ENCODE results near the gene TBX21.

The TBX21 gene, protein sequence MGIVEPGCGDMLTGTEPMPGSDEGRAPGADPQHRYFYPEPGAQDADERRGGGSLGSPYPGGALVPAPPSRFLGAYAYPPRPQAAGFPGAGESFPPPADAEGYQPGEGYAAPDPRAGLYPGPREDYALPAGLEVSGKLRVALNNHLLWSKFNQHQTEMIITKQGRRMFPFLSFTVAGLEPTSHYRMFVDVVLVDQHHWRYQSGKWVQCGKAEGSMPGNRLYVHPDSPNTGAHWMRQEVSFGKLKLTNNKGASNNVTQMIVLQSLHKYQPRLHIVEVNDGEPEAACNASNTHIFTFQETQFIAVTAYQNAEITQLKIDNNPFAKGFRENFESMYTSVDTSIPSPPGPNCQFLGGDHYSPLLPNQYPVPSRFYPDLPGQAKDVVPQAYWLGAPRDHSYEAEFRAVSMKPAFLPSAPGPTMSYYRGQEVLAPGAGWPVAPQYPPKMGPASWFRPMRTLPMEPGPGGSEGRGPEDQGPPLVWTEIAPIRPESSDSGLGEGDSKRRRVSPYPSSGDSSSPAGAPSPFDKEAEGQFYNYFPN

DNA sequence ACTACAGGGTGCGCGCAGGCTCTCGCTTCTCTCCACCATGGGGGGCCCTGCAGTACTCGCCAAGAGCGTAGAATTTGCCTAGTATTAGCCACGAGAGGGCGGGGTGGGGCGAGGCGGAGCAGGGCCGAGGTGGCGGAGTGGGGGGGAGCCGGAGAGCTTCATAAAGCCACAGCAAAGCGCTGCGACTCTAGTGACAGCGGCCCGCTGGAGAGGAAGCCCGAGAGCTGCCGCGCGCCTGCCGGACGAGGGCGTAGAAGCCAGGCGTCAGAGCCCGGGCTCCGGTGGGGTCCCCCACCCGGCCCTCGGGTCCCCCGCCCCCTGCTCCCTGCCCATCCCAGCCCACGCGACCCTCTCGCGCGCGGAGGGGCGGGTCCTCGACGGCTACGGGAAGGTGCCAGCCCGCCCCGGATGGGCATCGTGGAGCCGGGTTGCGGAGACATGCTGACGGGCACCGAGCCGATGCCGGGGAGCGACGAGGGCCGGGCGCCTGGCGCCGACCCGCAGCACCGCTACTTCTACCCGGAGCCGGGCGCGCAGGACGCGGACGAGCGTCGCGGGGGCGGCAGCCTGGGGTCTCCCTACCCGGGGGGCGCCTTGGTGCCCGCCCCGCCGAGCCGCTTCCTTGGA, at the start of gene TBX21:
Gene TBX21, plus strand, starts transcription at position 190 of the 627 bp plus-strand sequence. Its CDS starts 219 bp downstream, at position 409.
- DNase-seq, result no peak

DNA sequence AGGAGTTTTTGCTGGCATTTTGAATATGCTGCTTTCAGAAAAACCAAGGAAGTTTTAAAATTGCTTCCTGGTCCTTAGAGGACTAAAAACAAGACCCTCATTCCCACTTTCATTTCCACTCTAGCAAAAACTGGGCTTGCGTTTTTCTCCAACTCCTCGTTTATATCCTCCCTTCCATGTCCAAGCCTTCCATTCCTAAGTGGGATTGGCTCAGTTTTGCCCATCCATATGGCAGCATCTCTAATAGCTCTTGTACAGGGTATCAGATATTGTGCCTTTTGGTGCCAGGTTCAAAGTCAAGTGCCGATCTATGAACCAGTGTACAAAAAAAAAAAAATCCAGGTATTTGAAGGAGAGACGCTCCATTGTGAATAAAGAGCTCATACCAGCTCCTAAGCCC, 49.0 kb upstream of the TBX21 start:
- no peak for DNase-seq

DNA sequence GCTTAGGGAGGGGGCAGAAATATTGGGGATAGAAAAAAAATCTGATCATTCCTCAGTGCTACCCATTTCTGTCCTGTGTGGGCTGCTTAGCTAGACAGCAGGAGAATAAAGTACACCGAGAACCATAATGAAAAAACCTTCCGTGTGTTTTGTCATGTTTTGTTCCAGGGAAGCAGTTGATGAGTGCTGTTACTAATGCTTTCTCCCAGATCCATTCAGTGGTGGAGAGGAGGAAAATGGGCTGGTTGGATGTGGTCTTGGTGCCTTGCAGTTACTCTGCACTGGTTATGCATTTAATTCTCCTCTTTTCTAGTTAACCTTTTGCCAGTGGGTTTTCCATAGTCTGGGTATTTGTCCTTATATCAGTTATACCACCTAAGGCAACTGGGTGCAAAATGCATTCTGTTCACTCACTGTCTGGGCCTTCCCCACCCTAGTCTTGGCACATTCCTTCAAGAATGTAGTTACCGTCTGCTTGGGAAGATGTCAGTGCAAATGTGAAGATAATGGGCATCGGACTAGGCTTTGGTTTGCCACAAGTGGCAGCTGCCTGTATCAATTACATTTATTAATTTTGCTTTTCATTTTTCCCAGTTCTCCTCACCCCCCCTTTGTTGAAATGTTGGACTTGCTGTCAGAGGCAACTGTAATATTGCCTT, 48.4 kb upstream of the TBX21 start:
- no peak for DNase-seq

DNA sequence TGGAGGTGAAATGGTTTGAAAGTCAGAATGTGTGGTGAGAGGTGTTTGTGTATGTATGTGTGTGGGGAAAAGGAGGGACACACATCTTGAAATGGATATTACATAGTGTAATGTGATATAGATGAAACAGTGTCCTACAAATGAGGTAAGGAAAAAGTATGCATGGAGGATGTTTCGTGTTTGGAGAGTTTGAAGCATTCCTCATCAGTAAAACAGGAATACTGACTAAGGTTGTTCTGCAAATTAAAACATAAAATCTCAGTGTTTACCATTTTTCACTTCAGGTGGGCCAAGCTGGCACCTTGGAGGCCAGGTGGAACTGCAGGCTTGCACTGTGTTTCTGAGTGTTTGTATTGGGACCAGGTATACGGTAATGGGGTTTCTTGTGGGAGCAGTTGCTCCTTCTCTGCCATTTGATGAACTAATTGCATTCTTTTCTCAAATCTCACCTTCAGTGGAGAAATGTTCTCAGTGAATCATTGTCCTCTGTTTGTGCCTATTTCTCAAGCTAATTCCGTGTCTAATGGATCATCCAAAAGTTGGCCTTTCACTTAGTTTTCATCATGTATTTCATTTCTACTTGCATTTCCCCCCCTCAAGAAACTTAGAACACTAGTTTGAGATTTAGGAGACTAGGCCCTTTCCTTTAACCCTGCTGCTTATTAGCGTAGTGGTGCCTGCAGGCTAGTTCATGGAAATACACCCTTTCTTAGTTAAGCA, 47.3 kb upstream of the TBX21 start:
- DNase-seq, result no peak

DNA sequence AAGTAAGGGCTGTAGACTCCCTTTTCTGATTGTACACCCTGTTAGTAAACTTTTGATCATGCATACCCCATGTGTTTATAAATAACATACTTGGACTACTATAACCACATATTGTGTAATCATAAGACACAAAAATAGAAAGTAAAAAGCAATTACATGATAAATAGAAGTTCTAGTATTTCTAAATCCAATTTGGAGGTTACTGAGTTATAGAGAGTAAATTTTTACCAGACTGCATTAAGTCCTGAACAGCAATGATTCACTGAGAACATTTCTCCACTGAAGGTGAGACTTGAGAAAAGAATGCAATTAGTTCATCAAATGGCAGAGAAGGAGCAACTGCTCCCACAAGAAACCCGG, 46.8 kb upstream of the TBX21 start:
- DNase-seq, result no peak

DNA sequence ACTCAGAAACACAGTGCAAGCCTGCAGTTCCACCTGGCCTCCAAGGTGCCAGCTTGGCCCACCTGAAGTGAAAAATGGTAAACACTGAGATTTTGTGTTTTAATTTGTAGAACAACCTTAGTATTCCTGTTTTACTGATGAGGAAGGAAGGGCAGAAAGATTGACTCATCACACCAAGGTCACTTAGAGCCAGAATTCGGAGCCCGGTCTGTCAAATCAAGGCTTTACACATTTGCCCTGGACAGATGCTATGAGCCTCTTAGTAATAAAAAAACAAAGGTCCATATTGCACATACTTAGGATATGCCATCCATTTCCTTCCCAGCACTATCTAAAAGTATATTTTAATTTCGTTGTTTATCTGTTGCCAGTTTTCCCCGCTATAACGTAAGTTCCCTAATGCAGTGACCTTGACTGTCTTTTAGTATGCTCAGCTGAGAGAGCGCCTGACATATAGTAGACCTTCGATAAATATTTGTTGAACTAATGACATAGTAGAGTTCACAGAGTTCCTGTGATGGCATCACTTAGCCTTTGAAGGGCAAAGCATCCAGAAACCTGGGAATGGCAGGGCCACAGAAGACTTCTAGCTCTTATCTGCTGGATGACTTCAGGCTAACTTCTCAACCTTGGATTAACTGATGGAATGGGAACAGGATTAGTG, 46.2 kb upstream of the TBX21 start:
- no peak for DNase-seq

DNA sequence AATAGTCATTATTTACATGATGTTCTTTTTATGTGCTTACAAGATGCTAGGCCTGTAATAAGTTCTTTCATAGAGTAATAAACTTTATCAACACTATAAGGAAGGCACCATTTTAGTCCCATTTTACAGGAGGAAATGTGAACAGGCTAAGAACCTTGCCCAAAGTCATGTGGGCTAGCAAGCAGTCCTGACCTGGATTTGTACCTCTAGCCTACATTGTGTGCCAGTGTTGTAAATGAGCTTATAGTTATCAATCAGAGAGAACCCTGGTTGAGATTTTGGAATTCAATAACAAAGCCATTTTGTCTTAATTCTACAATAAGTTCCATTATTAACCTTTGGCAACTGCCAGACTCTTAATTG, 45.7 kb upstream of the TBX21 start:
- no peak for DNase-seq

DNA sequence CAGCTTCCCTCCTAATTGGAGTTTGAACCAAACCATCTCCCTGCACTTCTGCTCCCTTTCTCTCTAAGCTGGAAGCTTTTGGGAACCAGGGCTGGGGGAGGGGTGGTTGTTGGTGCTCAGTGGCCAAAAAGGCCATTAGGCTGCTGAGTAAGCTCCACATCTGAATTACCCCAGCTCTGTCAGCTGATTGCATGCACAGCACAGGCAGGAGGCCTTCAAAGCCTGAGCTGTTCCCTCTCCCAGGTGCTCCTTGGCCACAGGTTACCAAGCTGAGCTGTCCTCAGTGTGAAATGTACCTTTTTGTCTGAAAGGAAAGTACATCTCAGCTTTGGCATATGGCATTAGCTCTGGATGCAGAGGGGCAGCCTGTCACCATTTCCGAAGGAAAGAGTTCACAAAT, 45.3 kb upstream of the TBX21 start:
- peak in 1 of 2 donors; percentile 31 for DNase-seq

DNA sequence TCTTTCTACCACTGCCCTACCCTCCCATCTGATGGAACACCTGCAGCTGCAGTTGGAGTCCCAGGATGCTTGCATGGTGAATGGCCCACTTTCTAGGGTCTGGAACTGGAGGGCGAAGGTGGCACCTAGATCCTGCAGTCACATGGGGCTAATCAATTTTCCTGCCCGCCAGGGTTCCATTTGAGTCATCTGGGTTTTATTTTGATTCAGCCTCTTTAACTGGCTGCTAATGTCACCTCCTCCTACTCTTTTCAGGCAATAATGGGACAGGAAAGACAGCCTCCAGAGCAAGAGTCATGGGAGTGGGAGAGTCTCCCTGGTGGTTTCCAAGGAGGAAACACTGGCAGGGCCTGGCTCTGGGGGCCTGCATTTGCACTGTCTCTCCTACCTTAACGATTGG, 42.9 kb upstream of the TBX21 start:
- DNase-seq, result no peak

DNA sequence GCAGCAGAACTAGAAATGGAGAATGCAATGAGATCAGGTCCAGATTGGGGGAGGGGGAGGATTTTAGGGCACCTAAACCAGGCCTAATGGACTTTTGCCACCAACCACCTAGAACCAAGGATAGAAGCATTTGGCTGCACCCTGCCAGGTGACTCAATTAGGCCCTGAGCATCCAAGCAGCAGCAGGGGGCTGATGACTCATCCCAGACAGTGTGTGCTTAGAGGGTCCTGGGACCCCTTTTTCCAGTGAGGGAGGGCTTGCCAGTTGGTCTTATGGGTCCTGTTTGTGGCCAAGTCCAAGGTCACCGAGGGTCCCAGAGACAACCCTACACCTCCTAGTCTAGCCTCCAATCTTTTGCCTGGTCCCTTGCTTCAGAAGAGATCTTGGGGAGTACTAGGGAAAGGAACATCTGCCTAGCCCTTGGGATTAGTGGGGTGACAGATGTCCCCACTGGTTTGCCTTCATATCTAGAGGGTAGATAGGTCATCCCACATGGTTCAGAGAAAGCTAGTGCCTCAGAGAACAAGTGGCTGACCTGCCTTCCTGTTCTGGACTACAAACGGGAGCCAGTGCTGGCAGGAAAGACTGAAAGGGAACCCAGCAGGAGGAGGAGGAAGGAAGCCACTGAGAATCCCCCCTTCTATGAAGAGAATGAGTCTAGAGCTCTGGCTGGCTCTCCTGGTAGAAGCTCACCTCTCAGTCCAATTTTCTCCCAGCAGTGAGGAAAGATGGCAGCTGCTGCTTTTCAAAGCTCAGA, 40.7 kb upstream of the TBX21 start:
- no peak for DNase-seq

DNA sequence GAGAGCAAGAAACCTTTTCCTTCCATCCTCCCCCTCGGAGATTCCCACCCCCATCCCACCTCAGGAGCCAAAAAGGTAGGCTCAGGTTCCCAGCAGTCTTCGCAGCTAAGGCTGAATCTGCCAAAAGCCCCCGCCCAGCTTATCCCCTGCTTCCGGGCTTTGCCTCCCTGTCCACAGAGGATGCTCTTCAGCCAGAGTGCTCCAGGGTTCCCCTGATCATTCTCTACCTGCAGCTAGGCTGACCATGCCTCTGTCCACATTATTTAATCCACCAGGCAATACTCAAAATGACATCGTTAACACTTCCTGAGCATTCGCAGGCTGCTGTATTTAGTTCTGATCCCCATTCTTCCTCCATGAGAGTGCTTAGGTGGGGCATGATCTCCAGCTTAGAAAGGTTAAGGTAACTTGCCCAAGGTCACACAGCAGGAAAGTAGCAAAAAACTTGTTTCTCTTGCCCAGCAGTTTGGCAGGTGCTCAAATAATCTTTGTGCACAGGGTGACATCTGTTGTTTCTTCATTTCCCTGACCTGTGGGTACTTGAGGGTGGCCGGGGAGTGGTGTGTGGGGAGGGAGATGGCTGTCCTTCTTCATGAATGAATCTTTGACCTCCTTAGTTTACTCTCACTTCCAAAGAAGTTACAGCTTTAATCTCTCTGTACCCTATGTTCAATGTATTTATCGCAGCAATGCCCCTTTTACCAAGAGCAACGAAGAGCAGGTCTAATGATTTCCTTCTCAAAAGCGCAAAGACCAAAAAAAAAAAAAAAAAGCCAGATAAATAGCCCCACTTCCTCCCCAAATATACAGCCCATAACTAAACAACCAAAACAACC, 39.9 kb upstream of the TBX21 start:
- DNase-seq, result no peak

DNA sequence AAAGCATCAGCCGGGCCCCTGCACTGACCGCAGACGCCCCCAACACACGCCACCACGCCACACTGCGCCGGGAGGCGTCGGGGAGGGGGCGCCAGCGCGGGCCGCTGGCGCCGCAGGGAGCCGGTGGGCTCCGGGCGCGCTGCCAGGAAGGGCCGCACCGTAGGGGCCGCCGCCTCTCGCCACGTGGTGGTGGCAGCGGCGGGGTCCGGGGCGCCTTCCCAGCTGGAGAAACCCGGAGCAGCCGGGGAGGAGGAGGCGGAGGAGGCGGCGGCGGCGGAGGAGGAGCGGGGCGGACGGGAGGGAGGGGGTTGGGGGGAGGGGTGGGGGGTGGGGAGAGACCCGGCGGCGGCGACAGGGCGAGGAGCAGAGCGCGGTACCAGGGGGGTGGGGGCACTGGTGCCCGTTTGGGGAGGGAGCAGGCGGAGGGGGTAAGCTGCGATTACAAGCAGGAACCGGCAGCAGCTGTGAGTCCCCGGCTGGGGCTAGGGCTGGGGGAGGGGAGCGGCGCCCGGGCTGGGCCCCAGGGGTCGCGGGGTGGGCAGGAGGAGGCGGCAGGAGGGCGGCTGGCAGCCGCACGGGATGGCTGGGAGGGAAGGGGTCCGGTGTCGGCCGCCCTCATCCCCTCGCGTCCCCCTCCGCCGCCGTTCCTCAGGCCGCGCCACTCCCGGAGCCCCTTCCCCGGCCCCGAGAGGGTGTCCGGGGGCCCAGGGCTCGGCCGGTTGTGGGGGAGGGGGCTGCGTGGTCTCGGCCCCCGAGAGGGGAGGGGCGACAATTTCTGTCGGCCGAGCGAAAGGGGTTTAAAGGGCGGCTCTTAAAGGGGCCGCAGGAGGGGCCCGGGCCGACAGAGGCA, 39.1 kb upstream of the TBX21 start, which contains the start of gene TBKBP1:
Gene TBKBP1, plus strand, starts transcription at position 431 of the 850 bp plus-strand sequence. CDS start 1,952 bp downstream, outside the sequence.
- peak in 1 of 2 donors; percentile 33 for DNase-seq

DNA sequence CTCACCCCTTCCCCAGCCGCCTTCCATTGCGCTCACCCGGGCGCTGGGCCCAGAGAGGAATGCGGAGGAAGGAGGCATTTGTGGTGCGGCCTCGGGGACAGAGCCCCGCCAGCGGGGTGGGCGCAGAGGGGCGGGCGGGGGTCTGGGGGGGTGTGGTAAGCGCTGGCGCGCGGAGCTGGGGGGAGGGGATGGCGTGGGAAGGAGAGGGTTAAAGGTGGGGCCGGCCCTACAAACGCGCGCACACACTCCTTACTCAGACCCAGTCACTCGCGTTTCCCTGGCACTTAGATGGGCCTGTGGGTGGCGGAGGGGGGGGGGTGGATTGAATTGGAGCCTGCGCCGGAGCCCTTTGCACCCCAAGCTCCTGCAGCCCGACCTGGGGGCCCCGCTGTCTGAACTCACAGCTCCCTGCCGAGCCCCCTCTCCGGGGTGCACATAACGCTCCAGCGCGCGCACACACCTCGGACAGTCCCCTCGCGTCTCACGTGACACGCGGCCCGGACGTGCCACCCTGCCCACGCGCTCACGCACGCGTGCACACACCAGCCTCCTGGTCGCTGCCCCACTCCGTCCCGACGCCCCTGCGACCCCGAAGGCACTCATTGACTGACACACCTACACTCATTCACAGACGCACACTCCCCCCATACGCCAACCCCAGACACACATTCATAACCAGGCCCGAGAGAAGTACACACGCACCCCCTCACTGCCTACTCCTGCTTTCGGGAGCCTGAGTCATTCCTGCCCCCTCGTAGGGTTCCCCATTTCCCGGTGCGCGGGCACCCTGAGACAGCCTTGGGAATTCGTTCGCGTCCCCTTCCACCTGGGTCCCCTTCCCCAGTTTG, 38.2 kb upstream of the TBX21 start:
- peak; percentile 13 to 40 for DNase-seq

DNA sequence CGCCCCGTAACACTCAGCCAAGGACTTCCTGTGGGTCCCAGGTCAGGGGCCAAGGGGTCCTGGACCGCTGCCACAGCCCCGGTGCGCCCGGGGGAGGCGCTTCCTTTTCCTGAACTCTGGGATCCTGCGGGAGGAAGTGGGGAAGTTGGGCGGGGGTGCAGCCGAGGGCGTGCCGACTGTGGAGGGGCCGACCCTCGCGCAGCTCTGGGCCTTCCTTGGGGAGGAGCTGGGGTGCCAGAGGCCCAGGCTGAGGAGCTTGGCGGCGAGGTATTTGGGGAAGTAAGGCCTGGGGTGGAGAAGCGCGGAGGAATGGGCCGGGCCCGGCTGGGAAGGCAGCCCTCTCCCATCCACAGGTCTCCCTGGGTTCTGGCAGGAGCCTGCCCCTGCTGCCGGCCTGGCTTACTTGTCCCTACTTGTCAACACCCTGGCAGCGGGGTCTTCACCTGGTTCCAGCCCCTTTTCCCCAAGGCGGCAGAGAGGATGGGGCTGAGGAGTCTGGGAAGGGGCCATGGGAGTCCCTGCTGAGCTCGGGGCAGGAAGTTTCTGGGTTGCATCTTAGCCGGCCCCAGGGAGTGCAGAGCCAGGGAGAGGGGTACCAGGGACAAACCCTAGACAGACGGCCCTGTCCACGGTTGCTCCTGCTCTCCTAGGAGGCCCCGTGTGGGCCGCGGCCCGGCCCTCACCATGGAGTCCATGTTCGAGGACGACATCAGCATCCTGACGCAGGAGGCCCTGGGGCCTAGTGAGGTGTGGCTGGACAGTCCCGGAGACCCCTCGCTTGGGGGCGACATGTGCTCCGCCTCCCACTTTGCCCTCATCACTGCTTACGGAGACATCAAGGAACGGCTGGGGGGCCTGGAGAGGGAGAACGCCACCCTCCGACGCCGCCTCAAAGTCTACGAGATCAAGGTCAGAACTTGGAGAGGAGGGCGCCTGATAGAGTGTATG, 37.3 kb upstream of the TBX21 start:
- DNase-seq, result no peak

DNA sequence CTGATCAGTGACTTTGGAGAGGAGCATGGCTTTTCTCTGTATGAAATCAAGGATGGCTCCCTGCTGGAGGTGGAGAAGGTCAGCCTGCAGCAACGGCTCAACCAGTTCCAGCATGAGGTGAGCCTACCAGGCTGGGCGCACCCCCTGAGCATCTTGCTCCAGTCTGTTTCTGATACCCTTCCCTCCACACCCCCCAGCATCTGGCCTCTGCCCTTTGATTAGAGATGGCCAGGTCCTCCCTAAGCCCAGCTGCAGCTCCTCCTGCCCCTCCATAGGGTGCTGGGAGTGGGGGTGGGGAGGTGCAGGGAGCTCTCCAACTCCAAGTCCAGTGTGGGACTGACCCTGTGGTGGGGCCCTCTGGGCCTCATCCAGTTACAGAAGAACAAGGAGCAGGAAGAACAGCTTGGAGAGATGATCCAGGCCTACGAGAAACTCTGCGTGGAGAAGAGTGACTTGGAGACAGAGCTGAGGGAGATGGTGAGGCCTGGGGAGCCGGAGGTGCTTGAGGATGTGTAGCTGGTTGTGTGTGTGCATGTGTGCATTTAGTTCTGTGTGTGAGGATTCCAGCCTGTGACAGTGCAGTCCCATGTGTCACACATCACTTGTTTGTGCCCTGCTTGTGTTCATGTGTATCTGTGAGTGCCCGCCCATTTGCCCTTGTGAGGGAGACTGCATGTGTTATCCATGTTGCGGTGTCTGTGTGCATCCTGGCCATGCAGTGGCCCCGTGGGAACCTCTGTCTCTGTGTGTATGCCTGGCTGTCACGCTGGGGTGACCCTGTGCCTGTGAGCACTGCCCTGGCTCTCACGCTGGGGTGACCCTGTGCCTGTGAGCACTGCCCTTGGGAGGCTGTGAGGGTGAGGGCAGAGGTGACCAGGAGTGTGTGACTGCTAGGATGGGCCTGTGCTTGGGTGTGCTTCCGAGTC, 36.1 kb upstream of the TBX21 start:
- no peak for DNase-seq

Data from hippocampal formation (tissue), 2 donors.